HEK293T (cell line): ENCODE data around the gene CPAMD8.

Source experiments
- SP1 ChIP-seq: fragments of 450-650 bp; IDR thresholded peaks from 2 replicates; pipeline ENCODE4 v1.6.1; 2017
- SUZ12 ChIP-seq: fragments of 450-650 bp; IDR thresholded peaks from 2 replicates; pipeline ENCODE4 v1.6.1; 2016; ENCODE audit warnings: mild to moderate bottlenecking

DNA sequence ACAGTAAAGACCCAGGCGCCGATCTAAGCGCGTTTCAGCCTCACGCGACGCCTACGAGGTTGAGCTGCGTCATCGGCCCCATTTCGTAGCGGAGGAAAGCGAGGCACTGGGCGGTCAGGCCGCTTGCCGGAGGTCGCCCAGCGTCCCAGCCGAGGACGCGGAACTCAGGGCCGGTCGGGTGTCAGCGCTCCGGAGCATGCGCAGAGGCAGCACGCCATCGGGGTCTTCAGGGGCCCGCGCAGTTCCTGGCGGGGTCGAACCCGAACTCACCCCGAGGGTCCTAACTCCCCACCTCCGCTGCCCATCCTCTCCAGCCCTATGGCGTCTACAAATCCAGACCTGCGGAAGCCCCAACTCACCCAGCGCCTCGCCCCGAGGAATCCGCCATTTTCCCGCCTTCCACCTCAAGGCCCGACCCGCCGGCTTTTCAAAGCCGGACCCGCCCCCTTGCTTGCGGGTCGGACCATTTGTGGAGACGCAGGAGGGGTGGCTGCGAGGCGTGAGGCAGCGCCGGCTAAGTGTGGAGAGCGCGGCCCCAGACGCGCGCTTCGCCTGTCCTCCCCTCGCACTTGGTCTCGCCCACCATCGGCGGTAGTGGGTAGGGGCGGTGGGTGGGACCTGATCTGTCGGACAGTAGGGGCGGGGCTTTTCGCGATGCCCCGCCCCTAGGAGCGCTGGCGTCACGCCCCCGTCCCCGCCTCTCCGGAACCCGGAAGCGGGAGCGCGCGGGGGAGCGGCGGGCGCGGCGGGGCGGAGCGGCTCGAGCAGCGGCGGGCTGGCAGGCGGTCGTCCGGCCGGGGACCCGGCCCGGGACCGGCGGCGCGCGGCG is 48.6 kb upstream of the CPAMD8 start, which contains the start of the genes HAUS8 and MYO9B:
- TF ChIP-seq SP1 (peak; percentile 80), SUZ12 (no peak)
